Epithelial cell of esophagus (primary cell): ENCODE data around the gene DCBLD2.

Experiments used
- DNase-seq: peaks from one replicate; pipeline ENCODE4 v3.0.0; 2010; ENCODE audit warnings: low read depth
- H3K4me3 ChIP-seq: 2 replicates; pipeline ENCODE4 v1.5.1; 2011; ENCODE audit warnings: mild to moderate bottlenecking, low read length, control low read depth
- CTCF ChIP-seq: IDR thresholded peaks from 2 replicates; pipeline ENCODE4 v1.5.1; 2011; ENCODE audit warnings: low read depth, mild to moderate bottlenecking, low read length, control low read depth, inconsistent platforms; ENCODE audit not compliant: insufficient read depth; ENCODE audit errors: missing control alignments

Gene DCBLD2, protein sequence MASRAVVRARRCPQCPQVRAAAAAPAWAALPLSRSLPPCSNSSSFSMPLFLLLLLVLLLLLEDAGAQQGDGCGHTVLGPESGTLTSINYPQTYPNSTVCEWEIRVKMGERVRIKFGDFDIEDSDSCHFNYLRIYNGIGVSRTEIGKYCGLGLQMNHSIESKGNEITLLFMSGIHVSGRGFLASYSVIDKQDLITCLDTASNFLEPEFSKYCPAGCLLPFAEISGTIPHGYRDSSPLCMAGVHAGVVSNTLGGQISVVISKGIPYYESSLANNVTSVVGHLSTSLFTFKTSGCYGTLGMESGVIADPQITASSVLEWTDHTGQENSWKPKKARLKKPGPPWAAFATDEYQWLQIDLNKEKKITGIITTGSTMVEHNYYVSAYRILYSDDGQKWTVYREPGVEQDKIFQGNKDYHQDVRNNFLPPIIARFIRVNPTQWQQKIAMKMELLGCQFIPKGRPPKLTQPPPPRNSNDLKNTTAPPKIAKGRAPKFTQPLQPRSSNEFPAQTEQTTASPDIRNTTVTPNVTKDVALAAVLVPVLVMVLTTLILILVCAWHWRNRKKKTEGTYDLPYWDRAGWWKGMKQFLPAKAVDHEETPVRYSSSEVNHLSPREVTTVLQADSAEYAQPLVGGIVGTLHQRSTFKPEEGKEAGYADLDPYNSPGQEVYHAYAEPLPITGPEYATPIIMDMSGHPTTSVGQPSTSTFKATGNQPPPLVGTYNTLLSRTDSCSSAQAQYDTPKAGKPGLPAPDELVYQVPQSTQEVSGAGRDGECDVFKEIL

GRCh38 chr3:98901392-98902350 lies at the start of gene DCBLD2:
TSS of gene DCBLD2 (minus strand) at chr3:98901695. CDS start at chr3:98901326, 369 bp downstream.
- peak; percentile 100 for DNase-seq
- TF ChIP-seq CTCF, result no peak
- peak within 1 kb of the TSS; percentile 70 for H3K4me3 ChIP-seq

GRCh38 chr3:98945666-98946065 lies 44.2 kb upstream of the DCBLD2 start:
- no peak for TF ChIP-seq CTCF
- DNase-seq, result no peak
- H3K4me3 ChIP-seq, result no peak overlapping the region

DNA sequence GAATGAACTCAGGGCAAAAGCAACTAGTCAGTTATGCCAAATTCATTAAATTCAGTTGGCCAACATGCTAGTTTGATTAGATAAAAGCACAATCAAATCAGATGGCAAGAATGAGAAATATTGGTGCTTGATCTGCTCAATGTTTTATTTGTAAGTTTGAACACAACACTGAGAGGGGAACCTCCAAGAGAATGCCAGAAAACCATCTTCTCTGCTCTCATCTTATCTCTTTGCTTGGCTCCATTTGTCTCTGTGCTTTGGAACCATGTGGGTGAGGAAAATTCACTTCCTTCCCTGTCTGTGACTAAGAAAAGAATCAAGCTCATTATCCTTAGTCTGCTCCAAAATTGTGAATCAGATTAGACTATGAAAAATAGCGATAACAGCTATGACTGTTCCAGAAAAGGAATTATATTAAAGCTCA lies 43.6 kb upstream of the DCBLD2 start:
- DNase-seq, result no peak
- H3K4me3 ChIP-seq, result no peak overlapping the region
- no peak for TF ChIP-seq CTCF

- H3K4me3 ChIP-seq, result no peak overlapping the region
- no peak for DNase-seq
- no peak for TF ChIP-seq CTCF
These were observed 28.9 kb upstream of the DCBLD2 start for GRCh38 chr3:98930413-98930812.

DNA sequence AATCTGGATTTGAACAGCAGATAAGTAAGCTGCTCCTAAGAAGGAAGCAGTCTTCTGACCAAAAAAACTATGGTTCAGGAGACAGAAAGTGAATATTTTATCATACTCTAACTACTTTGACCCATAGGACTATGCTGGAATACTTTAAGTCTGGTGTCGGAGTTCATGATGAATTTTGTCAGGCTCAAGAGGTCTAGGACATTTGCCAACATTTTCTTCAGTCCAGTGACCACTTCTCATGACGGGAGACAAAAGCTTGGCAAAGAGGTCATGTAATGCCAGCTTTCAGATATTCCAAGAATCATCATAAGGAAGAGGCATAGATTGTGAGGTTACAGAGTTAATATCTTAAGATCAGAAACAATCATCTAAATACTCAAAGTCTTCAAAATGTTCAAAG lies 20.5 kb upstream of the DCBLD2 start:
- TF ChIP-seq CTCF, result no peak

GRCh38 chr3:98920166-98920565 lies 18.7 kb upstream of the DCBLD2 start:
- H3K4me3 ChIP-seq, result no peak overlapping the region
- DNase-seq, result no peak
- no peak for TF ChIP-seq CTCF

More for the DNA sequence above, 20.5 kb upstream of the DCBLD2 start:
- DNase-seq, result no peak
- H3K4me3 ChIP-seq, result no peak overlapping the region
